HG02943 (cell line): ENCODE results near the gene CFAP97D1.

Experiments used
- ATAC-seq: cut with Tn5 transposase; IDR thresholded peaks from one replicate; pipeline ENCODE4 v1.9.1; 2021; ENCODE audit warnings: mild to moderate bottlenecking, low read depth, moderate library complexity; ENCODE audit not compliant: unreplicated experiment

The CFAP97D1 gene

DNA sequence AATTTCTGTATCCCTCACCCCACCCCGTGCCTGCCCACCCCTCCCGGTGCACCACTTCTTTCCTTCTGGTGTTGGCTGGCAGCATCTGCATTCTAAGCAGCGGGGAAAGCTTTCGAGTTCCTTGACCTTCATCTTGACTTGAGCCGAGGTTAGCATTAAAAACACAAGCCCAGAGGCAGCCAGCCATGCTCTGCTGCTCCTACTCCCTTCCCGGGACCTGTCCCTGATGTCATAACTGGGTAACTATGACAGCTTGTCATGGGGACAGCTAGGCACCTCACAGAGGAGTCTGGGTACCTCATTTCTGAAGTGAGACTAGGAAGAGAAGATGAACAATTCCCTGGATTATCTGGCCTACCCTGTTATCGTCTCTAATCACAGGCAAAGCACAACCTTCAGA, at the start of gene CFAP97D1:
Gene CFAP97D1, plus strand, starts transcription at position 301 of the 400 bp plus-strand sequence. Its CDS starts 28 bp downstream, at position 329.
- ATAC-seq: no peak

DNA sequence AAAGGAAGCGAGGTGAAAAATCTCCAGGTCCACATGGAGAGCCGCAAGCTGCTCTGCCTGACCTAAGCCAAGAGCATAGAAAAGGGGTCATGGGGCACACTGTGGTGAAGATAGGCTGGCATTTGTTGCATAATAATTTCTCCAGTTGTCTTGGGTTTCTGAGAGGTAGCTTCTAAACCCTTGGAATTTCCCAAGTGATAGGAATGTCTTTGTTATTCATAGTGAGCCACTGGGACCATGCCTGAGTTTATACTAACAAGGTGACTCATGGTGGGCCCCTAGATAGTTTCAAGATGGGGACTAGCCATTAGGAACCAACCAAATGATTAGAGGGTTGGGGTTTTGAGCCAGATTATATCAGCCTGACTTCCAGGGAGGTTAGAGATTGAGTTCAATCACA, 47.3 kb upstream of the CFAP97D1 start:
- no peak for ATAC-seq

DNA sequence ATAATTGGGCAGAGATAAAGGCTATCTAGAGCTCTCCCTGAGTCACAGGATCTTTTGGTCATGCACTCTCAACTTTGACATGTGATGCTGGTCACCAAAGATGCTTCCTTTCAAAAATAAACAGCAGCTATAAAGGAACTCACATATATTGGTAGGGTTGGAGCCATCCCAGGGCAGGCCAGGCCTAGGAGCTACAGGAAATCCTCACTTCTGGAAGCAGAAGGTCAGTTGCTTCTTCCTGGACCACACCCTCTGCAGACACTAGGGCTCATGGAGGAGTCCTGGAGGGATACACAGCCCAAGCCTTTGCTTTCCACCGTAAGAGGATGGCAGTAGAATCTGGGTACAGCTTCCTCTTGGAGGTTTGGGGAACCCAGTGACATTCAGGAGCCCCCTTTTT, 46.3 kb upstream of the CFAP97D1 start:
- ATAC-seq: no peak

DNA sequence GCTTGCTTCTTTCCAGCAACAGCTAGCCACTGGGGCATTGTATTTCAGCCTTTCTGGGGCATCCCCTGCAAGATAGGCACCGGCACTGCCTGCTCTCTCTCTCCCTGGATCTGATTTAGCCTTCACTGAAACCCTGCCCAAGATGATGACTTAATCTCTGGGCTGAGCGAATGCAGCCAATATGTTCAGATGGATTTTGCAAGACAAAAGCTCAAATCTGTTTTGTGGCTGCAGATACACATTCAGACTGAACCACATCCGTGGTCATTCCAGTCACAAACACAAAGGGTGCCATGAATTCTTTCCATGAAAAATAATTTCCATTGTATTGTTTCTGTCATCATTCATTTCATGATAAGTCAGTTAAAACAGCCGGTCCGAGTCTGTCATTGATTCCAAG, 45.9 kb upstream of the CFAP97D1 start:
- ATAC-seq: no peak

DNA sequence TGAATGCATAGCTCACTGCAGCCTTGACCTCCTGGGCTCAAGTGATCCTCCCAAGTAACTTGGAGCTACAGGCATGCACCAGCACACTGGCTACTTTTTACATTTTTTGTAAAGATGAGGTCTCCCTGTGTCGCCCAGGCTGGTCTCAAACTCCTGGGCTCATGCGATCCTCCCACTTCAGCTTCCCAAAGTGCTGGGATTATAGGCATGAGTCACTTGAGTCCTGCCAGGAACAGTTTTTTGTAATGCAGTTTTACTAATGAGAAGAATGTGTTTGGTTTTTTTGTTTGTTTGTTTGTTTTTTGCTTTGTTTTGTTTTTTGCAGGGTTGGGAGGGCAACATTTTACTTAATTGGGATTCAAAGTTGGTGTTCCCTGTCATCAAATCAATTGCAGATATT, 43.8 kb upstream of the CFAP97D1 start:
- ATAC-seq: no peak

DNA sequence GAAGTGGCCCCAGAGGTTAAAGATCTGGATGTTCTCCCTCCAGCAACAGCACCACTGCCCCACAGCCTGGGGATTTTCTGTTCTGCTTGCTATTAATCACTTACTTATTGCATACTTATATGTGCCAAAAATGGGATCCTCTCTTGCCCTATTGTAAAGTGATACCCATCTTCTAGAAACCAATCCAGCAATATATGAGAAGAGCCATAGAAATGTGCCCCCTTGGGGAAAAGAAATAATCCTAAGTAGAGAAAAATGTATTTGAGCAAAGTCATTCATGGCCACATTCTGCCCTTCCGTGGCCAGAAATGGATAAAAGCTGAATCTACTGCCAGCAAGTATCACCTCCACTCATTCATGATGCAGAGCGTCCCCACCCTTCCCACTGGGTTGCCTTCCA, 42.5 kb upstream of the CFAP97D1 start:
- no peak for ATAC-seq

DNA sequence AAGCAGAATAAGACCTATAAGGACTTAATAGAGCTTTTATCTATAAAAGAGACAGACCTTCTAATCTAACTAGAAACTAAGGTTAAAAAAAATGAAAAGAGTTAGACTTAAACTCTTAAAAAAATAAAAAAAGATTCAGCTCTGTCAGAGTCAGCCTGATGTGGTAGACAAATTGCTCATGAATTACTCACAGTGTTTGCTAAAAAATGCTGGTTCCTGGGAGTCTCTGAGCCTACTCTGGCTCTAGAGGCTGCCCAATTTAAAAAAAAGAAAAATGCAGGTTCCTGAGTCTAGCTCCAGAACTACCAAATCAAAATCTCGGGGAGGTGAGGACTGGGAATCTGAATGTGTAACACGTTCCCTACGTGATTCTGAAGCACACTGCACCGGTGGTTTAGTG, 39.7 kb upstream of the CFAP97D1 start:
- ATAC-seq: no peak

DNA sequence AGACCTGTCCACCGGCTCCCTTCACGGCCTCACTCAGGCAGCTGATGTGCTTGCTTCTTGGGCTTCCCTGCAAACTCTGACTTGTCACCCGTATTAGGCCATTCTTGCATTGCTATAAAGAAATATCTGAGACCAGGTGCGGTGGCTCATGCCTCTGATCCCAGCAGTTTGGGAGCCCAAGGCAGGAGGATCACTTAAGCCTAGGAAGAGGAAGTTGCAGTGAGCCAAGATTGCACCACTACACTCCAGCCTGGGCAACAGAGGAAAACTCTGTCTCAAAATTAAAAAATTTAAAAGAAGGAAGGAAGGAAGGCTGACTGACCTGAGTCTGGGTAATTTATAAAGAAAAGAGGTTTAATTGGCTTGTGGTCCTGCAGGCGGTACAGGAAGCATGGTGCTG, 38.6 kb upstream of the CFAP97D1 start:
- ATAC-seq: no peak

DNA sequence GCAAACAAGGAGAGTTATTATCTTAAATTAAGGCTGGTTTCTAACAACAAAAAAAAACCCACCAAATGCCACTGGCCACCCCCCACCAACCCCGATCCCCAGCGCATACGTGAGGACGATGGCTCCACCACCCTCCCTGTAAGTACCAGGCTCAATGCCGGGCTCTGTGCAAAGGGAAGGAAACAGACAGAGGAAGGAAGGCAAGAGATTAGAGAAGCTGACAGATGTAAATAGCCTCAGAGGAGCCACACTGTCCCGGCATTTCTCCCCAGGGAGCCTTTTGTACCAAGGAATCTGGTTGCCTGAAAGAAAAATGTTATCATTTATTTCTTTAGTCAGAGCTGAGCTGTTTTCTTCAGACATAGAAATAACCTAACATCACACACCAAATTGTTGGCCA, 34.7 kb upstream of the CFAP97D1 start:
- no peak for ATAC-seq

DNA sequence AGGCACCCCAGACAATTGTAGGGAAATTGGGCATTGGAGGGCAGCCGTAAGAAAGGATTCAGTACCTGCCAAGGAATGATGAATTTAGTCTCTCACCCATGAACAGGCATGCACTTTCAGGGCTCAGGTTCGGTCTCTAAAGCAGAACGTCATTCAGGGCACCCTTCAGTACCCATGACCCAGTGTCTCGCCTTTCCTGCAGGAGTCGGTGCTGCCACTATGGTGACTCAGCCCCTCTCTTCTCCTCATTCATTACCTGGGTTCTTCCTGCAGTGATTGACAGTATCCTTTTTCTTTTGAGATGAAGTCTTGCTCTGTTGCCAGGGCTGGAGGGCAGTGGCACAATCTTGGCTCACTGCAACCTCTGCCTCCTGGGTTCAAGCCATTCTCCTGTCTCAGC, 30.1 kb upstream of the CFAP97D1 start:
- ATAC-seq: no peak

DNA sequence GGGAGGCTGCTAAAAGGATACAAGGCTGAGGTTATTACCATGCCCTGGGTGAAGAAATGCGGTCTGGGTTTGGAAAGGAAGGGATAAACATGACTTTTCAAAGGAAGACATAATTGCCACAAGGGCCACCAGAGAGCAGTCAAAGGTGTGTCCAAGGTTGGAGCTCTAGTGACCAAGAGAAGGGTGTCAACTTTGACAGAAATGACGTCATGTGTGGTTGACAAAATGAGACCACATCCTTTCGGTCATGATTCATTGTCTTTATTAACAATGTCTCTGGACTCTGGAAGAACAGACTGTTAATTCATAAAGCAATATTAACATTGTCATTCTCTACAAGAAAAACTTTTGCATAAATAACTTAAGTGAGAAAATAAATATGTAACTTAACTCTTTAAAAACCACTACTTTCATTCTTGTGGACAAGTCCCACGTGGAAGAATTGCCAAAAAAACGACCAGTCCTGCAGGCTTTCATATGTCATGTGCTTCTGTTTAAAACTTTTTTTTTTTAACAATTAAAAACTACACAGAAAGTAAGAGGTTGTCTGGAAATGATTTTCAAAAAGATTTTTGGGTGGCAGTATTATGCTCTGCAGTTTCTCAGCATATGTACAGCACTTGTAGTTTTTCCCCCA, 26.6 kb upstream of the CFAP97D1 start:
- ATAC-seq: no peak

DNA sequence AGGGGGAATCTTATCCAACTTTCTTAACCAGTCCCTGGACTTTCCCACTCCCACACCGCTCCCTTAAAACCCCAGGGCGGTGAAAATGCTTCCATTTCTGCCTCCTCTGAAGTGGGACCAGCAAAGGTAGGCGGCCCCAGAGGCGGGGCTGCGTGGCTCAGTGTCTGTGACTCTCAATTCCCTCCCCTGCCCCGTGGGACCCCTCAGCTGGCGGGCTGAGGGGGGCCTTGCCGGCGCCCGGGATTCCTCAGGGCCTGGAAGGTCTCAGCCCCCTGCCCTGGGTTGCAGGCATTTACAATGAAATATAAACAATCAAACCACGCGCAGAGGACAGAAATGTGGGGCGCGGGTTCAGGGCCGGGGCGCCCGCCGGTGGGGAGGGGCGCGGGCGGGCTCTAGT, 25.3 kb upstream of the CFAP97D1 start:
- no peak for ATAC-seq

DNA sequence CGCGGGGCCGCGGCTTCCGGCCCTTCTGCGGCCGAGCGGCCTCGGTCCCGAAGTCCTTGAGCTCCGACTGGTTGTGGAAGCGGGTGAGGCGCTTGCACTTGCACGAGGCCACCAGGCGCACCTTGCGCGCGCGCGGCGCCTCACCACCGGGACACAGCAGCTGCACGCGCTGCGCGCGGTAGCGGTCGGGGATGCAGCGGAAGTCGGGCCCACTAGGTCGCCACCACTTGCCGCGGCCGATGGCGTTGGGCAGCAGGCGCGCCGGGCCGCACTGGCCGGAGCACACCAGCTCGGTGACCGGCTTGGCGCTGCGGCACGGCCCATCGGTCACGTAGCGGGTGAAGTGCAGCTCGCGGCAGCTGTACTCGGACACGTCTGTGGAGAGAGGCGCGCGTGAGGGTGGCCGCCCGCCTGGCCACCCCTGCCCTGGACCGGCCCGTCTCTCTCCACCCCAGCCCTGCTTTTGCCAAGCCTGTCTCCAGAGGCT, 24.8 kb upstream of the CFAP97D1 start:
- no peak for ATAC-seq

DNA sequence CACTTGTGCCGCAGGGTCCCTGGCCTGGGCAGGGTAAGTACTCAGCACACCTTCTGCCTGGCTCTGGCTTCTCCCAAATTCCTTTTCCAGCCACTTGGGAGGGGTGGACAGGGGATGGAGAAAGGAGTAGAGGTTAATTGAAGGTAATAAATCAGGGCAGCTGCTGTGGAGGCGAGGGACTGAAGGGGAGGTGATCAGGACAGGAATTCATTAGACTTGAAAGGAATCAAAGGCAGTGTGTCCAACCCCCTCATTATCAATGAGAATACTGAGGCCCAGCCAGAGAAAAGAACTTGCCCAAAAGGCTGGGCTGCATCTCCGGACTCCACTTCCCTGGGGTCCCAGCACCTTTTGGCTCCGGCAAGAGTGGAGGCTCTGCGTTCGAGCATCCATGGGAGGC, 24.0 kb upstream of the CFAP97D1 start:
- ATAC-seq: no peak

DNA sequence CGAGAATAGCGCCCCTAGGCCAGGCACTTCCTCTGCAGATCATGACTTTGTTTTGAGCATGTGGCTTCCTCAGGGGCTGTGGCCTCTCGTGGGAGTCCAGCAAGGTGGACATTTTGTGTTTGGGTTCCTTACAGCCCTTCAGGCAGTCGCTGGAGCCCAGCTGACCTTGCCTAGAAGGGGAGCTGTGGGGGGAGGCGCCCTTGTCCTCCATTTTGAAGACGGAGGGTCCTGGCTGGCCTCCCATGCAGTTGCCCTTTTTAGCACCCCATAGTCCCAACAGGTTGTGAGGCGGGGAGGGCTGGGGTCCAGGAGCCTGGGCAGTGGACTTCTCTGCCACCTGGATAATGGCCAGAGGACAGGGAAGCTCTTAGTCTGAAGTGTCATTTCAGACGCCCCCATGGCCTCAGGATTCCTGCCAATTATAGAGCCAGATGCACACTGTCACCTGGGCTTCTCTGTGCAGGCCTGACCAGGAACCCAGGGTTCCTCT, 23.0 kb upstream of the CFAP97D1 start:
- ATAC-seq: no peak

DNA sequence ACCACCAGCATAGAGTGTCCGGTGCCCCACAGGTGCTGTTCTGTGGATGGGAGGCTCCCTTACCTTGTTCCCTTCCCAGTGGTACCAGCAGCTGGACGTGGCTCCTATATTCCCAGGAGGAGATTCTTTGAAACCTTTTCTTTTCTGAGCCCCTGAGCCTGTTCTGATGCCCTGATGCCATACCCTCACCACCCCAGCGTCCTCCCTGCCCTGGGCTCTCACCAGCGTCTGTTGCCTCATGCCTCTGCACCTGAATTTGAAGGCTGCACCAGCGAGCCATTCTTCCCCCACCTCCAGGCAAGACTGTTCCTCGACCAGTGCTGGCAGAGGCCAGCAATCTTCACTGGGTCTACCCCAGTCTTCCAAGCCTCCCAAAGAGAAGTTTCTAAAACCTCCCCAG, 22.1 kb upstream of the CFAP97D1 start:
- no peak for ATAC-seq

DNA sequence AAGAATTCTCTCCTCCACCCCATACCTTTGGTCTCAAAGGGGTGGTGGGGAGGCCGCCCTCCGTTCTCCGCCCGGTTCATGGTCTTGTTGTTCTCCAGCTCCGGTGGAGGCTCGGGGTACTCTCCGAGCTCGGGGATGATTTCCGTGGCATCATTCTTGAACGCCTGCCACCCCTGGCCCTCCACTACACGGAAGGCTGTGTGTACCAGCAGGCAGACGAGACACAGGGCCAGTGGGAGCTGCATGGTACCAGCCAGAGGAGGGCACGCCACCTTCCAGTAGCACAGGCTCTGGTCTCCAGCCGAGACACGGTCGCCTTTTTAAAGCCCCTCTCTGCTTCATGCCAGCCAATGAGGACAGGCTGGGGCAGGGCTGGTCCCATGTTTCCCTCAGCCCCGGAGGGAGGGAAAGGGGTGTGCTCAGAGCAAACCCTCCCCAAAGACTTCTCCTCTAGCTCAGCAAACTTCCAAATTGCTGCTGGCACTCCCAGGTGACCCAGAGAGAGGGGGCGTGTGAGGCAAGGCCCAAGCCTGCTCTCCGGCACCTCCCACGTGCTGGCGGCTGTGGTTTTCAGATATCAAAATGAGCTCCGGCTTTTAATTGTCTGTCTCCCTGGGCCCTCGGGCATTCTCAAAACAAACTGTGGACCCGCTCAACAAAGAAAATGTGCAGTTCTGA, 21.6 kb upstream of the CFAP97D1 start, which contains the start of gene SOST:
Gene SOST, minus strand, starts transcription at position 295 of the 678 bp plus-strand sequence. Its CDS starts 50 bp downstream, at position 245.
- no peak for ATAC-seq

DNA sequence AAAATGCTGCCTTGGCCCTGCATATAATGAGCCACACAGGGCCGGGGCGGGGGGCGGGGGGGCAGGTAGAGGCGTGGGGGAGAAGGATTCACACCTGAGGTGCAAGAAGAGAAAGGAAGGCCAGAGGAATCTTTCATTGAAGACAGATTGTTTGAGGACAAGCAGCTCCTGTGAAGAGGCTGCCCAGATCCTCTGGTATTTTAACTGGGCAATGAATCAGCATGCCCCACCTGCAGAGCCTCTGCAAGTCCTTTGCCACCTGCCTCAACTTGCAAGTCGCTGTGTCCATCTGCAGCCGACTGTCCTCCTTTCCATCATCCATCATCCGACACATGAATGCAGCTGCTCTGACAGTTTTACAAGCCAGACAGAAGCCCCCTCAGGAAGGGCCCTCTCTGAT, 20.4 kb upstream of the CFAP97D1 start:
- no peak for ATAC-seq

DNA sequence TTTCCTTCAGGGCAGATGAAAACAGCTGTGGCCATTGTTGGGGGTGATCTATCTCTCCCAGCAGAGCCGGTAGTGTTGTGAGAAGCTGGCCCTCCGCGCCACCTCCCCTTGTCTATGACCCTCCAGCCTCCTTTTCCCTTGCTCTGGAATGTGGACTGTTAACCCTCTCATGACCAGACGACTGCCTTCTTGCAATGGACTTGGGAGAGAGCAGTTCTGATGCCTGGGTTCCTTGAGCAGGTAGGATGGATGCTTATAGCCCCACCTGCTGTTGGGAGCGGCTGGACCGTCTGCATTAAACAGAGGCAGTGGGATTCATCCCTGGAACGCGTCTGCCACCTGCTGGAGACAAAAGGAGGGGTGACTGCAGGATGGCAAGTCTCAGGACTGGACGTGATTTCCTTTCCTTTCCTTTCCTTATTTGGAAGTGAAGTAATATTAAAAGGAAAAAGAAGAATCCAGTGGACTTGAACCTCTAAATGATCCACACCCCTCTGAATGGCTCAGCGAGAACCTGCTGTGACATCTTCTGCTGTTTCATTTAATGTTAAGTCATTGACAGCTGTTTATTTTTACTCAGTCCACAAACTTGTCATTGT, 19.9 kb upstream of the CFAP97D1 start:
- ATAC-seq: no peak

DNA sequence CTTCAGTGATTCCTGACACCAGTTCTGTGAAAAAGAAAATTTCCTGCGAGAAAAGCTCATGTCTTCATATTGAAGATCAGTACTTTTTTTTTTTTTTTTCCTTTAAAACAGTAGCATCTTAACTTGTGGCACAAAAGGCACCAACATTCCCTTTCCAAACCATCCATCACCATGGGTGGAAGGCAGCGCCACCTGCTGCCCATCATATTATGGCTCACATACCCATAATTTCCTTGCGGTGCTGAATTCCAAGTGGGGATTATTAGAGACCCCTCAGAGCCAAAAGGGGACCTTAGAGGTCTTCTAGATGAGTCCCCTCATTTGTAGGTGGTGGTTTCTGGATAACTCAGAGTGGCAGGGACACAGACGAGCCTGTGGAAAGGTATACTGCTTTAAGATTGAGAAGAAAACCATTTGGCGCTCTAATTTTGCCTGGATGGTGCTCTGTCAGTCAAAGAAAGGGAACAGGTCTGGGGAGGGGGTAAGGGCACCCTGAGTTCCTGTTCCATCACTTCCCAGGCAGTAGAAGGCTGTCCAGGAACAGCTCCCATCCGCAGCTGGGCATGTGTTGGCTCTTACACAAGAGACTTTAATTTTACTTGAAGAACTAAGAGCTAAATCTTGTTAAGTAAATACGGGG, 13.7 kb upstream of the CFAP97D1 start:
- ATAC-seq: no peak

DNA sequence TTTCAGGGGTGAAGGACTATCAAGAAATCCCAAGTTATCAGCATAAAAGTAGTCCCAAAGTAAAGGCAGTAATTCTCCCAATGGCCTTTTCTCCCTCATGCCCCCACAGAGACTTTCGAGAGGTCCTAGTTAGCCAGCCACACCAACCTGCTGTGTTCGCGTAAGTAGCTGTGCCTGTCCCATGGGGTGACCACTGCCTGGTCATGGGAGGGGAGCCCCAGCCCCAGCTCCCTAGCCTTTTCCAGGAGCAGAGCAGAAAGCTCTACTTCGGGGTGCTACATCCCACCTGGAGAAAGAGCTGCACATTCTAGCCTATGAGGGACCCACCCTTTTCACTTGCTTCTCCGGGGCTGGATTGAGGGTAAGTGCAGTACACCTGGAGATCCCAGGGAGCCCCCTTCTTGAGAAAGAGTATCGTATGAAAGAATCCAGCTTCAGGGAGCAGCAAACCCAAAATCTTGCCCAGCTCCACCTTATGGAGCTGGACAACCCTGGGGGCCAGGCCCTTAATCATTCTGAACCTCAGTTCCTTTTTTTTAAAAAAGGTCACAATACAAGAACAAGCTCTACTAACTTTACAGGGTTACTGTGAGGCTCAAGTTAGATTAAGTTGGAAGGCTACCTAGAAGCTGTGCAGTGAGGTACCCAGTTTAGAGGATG, 13.1 kb upstream of the CFAP97D1 start:
- no peak for ATAC-seq
